Stimulated activated CD8-positive, alpha-beta memory T cell treated with anti-CD3 and anti-CD28 coated beads, Interleukin-15, amount 100 ng/mL, for 1 hour (primary cell): Measurements from ENCODE around the gene DRICH1.
"Not testable (repeated sequence)": the region's sequence is repeated elsewhere in the genome, so short reads cannot be mapped to it uniquely, and the experiment has no call there.

Experiments used
- DNase-seq: peaks from one replicate; pipeline ENCODE4 v3.0.0-alpha.2; 2020; ENCODE audit warnings: low read depth

DRICH1 gene

GRCh38 chr22:23598805-23599518, 33.2 kb downstream of the DRICH1 start:
- DNase-seq: no peak

- not testable (repeated sequence) for DNase-seq
These were observed 34.4 kb downstream of the DRICH1 start for GRCh38 chr22:23597576-23598268.

GRCh38 chr22:23595904-23596303, 36.2 kb downstream of the DRICH1 start:
- DNase-seq: not testable (repeated sequence)

DNA sequence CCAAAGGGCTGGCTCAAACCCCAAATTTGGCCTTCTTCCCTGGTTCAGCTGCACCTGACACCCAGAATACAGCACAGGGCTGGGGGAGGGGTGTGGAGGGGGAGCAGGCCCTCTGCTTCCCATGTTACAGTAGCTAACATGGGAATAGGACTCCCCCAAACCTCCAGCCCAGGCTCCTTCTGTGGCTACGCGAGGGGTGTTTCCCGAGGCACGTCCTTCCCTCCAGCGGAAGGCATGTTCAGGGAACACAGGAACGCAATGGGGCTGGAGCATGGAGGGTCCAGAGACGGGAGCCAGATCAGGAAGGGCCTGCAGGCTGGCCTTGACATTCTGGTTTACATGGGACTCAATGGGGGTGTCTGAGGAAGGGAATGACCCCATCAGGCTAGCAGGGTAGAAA, 40.3 kb downstream of the DRICH1 start:
- DNase-seq: no peak

GRCh38 chr22:23591201-23591791, 40.8 kb downstream of the DRICH1 start:
- DNase-seq: peak; percentile 38

DNA sequence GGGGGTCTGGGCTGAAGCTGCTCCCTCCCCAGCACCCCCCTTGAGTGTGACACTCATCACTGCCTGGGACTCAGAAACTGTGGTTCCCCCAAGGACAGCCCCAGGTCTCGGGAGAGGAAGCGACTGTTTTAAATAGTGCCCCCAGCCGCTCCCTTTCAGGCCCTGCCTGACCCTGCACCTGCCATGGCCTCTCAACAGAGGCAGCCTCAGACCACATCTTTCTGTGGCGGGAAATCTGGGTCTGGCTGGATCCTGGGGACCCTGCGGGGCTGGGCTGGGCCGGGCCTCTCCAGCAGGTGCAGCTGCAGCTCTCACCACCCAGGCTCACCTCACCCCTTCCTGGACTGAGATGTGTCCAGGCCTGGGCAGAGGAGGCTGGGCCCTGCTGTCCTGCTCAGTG, 48.3 kb downstream of the DRICH1 start:
- no peak for DNase-seq

DNA sequence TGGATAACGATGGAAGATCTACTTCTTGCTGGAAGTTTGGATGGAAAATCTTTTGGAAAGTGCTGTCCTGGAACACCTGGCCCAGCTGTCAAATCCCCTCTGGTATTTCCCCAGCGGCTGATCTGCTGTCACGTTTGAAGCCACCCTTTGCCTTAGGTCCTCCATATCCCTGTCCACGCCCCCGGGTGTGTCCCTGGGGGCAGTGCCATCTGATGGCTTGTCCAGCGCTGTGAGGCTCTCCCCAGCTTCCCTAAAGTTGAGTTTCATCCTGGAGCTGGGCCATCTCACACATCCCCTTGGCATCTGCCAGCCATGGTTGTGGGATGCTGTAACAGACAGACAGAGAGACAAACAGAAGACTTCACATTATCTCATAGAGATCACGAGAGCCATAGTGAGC, 49.0 kb downstream of the DRICH1 start:
- no peak for DNase-seq

- DNase-seq: no peak
These were observed 50.9 kb downstream of the DRICH1 start for GRCh38 chr22:23581260-23581650.

GRCh38 chr22:23580576-23581259, 51.4 kb downstream of the DRICH1 start:
- no peak for DNase-seq

DNA sequence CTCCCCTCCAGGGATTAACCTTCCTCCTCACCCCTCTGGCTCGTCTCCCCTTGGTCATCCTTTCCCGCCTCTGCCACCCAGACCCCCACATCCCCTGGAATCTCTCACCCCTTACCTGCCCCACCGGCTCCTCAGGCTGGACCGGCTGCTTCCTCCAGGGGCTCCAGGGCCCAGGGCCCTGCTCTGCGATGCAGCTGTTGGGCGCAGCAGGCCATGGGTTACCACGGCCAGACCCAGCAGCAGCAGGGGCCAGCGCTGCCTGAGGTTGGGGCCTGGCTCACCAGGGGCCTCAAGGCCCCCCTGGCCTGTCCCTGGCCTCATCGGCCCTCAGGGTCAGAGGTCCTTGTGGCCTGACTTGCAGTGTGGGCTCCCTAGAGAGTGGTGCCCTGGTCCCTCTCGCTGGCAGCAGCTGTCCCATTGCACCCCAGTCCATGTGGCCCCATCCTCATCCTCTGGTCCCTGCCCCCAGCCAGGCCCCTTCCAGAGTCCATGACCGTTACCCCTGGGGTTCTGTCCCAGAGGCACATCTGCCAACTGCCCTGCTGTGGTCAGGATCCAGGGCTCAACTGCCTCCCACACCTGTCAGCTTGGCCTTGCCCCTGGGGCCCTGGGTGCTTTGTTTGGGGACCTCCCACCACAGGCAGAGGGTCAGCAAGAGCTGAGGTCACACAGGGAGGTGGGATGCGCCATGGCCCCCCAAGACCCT, 52.1 kb downstream of the DRICH1 start, which contains the start of gene IGLL1:
Gene IGLL1, minus strand, starts transcription at position 421 of the 706 bp plus-strand sequence. Its CDS starts 100 bp downstream, at position 321.
- DNase-seq: no peak

DNA sequence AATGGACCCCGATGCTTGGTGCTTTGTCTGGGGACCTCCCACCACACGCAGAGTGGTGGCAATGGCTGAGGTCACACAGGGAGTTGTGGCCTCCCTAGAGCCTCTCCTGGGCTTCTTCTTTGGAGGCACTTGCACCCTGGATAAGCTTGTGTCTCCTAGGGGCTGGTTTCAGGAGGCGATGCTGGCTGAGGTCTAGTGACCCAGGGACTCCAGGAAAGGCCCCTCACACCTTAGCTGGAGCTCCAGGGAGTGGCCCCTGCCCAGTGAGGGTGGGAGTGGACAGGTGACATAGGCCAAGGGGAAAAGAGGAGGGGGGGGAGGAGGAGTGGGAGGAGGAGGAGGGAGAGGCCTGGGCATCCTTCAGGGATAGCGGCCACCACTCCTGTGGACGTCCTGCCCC, 52.8 kb downstream of the DRICH1 start:
- no peak for DNase-seq

DNA sequence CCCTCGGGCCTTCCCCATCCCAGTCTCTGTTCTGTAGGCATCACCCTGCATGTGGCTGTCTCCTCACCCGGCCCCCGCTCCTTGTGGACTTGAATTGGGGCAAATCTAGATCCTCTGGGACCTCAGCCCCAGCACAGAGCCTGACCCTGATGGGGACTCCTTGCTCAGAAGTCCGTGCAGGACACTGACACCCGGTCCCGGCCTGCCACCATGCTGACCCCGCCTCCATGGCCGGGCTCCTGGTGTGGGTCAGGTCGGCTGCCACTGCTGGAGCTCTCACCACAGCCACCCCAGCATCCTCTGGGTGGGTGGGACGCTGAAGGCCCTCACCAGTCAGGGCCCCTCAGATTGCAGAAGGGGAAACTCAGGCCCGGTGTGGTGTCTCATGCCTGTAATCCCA, 53.8 kb downstream of the DRICH1 start:
- DNase-seq: no peak

DNA sequence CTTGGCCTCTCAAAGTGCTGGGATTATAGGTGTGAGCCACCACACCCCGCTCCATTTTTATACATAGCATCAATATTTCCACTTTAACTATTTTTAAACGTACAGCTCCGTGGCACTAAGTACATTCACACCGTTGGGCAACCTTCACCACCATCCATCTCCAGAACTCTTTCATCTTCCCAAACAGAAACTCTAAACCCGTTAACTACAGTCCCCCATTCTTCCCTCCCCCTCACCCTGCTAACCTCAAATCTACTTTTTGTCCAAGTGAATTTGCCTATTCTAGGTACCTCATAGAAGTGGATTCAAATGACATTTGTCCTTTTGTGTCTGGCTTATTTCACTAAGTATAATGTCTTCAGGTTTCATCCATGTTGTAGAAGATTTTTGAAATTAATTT, 55.4 kb downstream of the DRICH1 start:
- no peak for DNase-seq

DNA sequence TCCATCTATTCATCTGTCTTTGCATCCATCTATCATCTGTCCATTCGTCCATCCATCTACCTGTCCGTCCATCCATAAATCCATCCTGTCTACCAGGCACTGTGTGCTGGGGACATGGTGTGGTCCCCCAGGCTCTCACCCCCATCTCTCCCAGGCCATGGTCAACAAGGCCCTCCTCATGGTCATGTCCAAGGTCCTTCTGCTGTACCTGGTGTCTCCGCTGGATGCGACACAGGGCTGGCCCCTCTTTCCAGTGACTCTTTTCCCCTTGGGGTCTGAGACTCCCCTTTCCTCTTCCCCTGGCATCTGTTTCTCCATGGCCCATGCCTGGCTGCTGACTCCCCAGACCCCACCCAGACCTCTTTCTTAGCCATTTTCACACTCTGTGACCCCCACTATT, 56.5 kb downstream of the DRICH1 start:
- no peak for DNase-seq

- DNase-seq: no peak
These were observed 57.2 kb downstream of the DRICH1 start for GRCh38 chr22:23574877-23575276.

DNA sequence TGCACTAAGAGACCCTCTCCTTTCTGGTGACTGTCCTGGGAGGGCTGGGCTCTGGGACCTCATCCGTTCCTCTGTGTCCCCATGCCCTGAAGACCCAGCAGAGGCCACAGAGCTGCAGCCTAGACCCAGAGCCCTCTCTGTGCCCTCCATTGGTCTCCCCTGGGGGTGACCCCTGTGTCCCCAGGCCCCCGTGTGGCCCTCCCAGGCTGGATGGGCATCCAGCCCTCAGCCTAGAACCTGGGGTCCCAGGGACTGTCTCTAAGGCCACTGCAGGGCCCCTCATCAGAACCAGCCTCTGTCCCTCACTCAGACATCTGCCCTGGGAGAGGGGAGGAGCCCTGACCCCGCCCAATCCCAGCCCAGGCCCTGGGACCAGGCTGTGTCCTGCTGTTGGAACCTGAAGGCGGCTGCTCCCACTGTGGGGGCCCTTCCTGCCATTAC, 57.7 kb downstream of the DRICH1 start:
- no peak for DNase-seq

- not testable (repeated sequence) for DNase-seq
These were observed 58.4 kb downstream of the DRICH1 start for GRCh38 chr22:23573701-23574235.

- not testable (repeated sequence) for DNase-seq
These were observed 59.0 kb downstream of the DRICH1 start for GRCh38 chr22:23573106-23573505.

DNA sequence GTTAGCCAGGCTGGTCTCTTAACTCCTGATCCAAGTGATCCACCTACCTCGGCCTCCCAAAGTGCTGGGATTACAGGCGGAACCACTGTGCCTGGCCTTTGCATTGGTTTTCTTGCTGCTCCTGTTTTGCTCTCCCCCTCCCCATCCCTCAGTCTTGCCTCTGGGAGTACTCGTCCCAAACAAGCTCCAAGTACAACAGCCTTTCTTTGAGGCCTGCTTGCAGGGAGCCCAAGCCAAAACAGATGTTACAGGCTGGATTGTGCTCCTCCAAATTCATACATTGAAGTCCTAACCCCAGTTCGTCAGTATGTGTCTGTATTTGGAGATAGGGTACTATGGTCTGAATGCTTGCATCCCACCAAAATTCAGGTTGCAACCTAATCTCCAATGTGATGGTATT, 60.6 kb downstream of the DRICH1 start:
- no peak for DNase-seq

DNA sequence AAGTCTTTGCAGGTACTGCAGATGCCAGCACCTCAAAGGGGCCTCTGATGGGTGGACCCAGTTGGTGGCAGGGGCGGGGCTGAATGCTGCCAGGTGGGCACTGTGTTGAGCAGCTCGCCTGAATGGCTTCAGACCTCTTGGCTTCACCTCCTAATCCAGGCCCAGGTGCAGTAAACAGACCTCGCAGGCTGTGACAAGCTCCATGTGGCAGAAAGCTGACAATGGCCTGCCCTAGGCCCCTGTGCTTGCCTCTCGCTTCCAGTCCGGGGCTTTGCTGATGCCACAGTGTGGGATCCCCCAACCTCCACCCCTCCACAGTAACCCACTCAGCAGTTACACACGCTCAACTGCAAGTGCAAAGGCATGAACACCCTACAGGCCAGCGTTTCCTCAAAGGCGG, 61.4 kb downstream of the DRICH1 start:
- DNase-seq: no peak

DNA sequence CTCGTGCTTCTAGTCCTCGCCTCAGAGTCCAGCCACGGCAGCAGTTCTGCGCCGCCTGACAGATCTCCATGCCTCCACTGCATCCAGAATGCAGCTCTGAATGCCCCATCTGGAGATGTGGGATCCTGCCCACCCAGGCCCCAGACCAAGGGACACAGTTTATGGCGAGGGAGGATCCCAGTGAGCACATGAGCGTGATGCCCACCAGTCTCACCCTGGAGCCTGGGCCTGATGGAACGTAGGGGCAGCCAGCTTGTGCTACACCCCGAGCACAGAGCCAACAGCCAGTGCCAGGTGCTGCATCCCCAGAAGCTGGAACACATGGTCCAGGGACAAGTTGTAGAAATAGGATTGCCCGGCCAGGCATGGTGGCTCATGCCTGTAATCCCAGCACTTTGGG, 62.4 kb downstream of the DRICH1 start:
- DNase-seq: no peak

GRCh38 chr22:23569291-23569690, 62.8 kb downstream of the DRICH1 start:
- DNase-seq: no peak
